H1 (cell line): ENCODE data around the gene TIMM10. TPM values are rescaled to one million over a fixed set of nuclear protein-coding genes. Genes with fewer than 3 reads are reported as not detected.

Source experiments
- CTCF ChIA-PET: fragments of 300-600 bp; sonication (Branson Sonifier 250); formaldehyde crosslinking; loops from one replicate; lab custom pipeline; 2021; ENCODE audit not compliant: partially characterized antibody; lab: Charles Lee
- POLR2A ChIA-PET: fragments of 300-600 bp; sonication (Branson Sonifier 250); formaldehyde crosslinking; loops from one replicate; lab custom pipeline; 2021; ENCODE audit warnings: inconsistent platforms; ENCODE audit not compliant: partially characterized antibody; lab: Charles Lee
- DNase-seq, 2 experiments: peaks; one replicate each; pipeline versions ENCODE4 v3.0.0 to v3.0.0-alpha.2; 2010 to 2022; ENCODE audit warnings: low spot score in 2 of 2, low read depth in 1 of 2, mixed read lengths in 1 of 2
- FAIRE-seq: peaks from 2 replicates; lab custom pipeline; 2011; peaks lifted over from hg19 to GRCh38; lab: Jason Lieb, UNC
- H2AFZ ChIP-seq: 2 replicates; pipeline ENCODE4 v1.8.1; 2012; ENCODE audit warnings: low read length, inconsistent platforms
- H2AK5ac ChIP-seq: 2 replicates; pipeline ENCODE4 v1.6.1; 2013; ENCODE audit warnings: low read depth, low read length
- H2BK120ac ChIP-seq: replicated peaks from 2 replicates; pipeline ENCODE3; 2013; ENCODE audit warnings: low read depth, low read length, inconsistent platforms
- H2BK12ac ChIP-seq: 2 replicates; pipeline ENCODE4 v1.6.1; 2013; ENCODE audit warnings: low read depth, low read length
- H2BK15ac ChIP-seq: 2 replicates; pipeline ENCODE4 v1.6.1; 2013; ENCODE audit warnings: low read length
- H2BK20ac ChIP-seq: 2 replicates; pipeline ENCODE4 v1.6.1; 2013; ENCODE audit warnings: low read length
- H2BK5ac ChIP-seq: 2 replicates; pipeline ENCODE4 v1.6.1; 2013; ENCODE audit warnings: low read depth, low read length
- H3K14ac ChIP-seq: 2 replicates; pipeline ENCODE4 v1.6.1; 2013; ENCODE audit warnings: inconsistent platforms; ENCODE audit not compliant: insufficient read length
- H3K18ac ChIP-seq: 2 replicates; pipeline ENCODE4 v1.6.1; 2013; ENCODE audit warnings: low read length; ENCODE audit errors: extremely low read depth
- H3K23ac ChIP-seq: 2 replicates; pipeline ENCODE4 v1.6.1; 2013; ENCODE audit warnings: inconsistent platforms; ENCODE audit not compliant: insufficient read length
- H3K23me2 ChIP-seq: 2 replicates; pipeline ENCODE4 v1.6.1; 2013; ENCODE audit warnings: low read depth, low read length
- H3K27ac ChIP-seq: 2 replicates; pipeline ENCODE4 v1.6.1; 2011; ENCODE audit warnings: low read depth, low read length, inconsistent platforms
- H3K27me3 ChIP-seq, 4 experiments: replicated peaks in 1 of 4; 1 replicate in 1 of 4; 2 replicates in 3 of 4; pipeline versions ENCODE4 v1.6.1 to v1.8.1; 2011 to 2013; ENCODE audit warnings: low read length in 3 of 4, mild to moderate bottlenecking in 3 of 4, inconsistent platforms in 2 of 4, mixed read lengths in 2 of 4, moderate library complexity in 1 of 4; ENCODE audit not compliant: control insufficient read depth in 3 of 4, insufficient read depth in 3 of 4; ENCODE audit errors: extremely low read depth in 1 of 4
- H3K36me3 ChIP-seq, 4 experiments: 2 replicates each; pipeline versions ENCODE4 v1.6.1 to v1.8.1; 2011 to 2013; ENCODE audit warnings: mild to moderate bottlenecking in 4 of 4, low read length in 3 of 4, moderate library complexity in 2 of 4, control low read depth in 1 of 4, inconsistent platforms in 1 of 4; ENCODE audit not compliant: insufficient read depth in 4 of 4, control insufficient read depth in 2 of 4
- H3K4ac ChIP-seq: replicated peaks from 2 replicates; pipeline ENCODE3; 2013; ENCODE audit warnings: low read length, low read depth, mixed read lengths, inconsistent platforms; ENCODE audit not compliant: insufficient read length
- H3K4me1 ChIP-seq, 4 experiments: replicated peaks in 1 of 4; 1 replicate in 1 of 4; 2 replicates in 3 of 4; pipeline versions ENCODE4 v1.6.1 to v1.8.1; 2011 to 2013; ENCODE audit warnings: low read length in 3 of 4, inconsistent platforms in 2 of 4, mixed read lengths in 1 of 4; ENCODE audit not compliant: insufficient read depth in 4 of 4, control insufficient read depth in 3 of 4
- H3K4me2 ChIP-seq, 2 experiments: 2 replicates each; pipeline versions ENCODE4 v1.6.1 to v1.8.1; 2011 to 2013; ENCODE audit warnings: low read depth in 2 of 2, low read length in 2 of 2, control low read depth in 1 of 2, inconsistent platforms in 1 of 2, mild to moderate bottlenecking in 1 of 2; ENCODE audit not compliant: insufficient read depth in 1 of 2
- H3K4me3 ChIP-seq, 4 experiments: fragments of 200-600, 300-600 bp in 1 of 4; sonication (generic), shearing (Covaris generic), sonication (Bioruptor Twin) in 1 of 4; 2 replicates each; pipeline versions ENCODE4 v1.5.1 to v1.8.1; 2011 to 2016; ENCODE audit warnings: low read length in 4 of 4, low read depth in 3 of 4, control low read depth in 2 of 4, inconsistent platforms in 2 of 4, mild to moderate bottlenecking in 2 of 4, mixed read lengths in 1 of 4, moderate library complexity in 1 of 4; ENCODE audit not compliant: insufficient read depth in 2 of 4; ENCODE audit errors: extremely low read depth in 1 of 4
- H3K56ac ChIP-seq: replicated peaks from 2 replicates; pipeline ENCODE3; 2013; ENCODE audit warnings: low read depth, mild to moderate bottlenecking, mixed read lengths, low read length, inconsistent platforms; ENCODE audit not compliant: insufficient read length
- H3K79me1 ChIP-seq: 2 replicates; pipeline ENCODE4 v1.6.1; 2013; ENCODE audit warnings: low read depth, low read length, control low read depth
- H3K79me2 ChIP-seq, 2 experiments: 2 replicates each; pipeline versions ENCODE4 v1.6.1 to v1.8.1; 2012 to 2013; ENCODE audit warnings: low read length in 2 of 2, mild to moderate bottlenecking in 2 of 2, inconsistent platforms in 1 of 2; ENCODE audit not compliant: insufficient read depth in 2 of 2, control insufficient read depth in 1 of 2
- H3K9ac ChIP-seq, 4 experiments: replicated peaks in 1 of 4; 1 replicate in 1 of 4; 2 replicates in 3 of 4; pipeline versions ENCODE4 v1.6.1 to v1.8.1; 2011 to 2013; ENCODE audit warnings: low read depth in 3 of 4, low read length in 3 of 4, control low read depth in 2 of 4, mild to moderate bottlenecking in 2 of 4, moderate library complexity in 2 of 4, inconsistent platforms in 1 of 4; ENCODE audit errors: extremely low read depth in 1 of 4
- H3K9me3 ChIP-seq, 2 experiments: 2 replicates each; pipeline versions ENCODE4 v1.6.1 to v1.8.1; 2012 to 2013; ENCODE audit warnings: mild to moderate bottlenecking in 2 of 2, moderate library complexity in 2 of 2, control low read depth in 1 of 2, inconsistent platforms in 1 of 2, low read depth in 1 of 2, low read length in 1 of 2, mixed read lengths in 1 of 2; ENCODE audit not compliant: insufficient read depth in 2 of 2
- H4K20me1 ChIP-seq, 2 experiments: replicated peaks in 1 of 2; 2 replicates each; pipeline versions ENCODE3 to v1.8.1; 2011 to 2013; ENCODE audit warnings: inconsistent platforms in 2 of 2, low read length in 2 of 2, mild to moderate bottlenecking in 1 of 2; ENCODE audit not compliant: insufficient read depth in 2 of 2, control insufficient read depth in 1 of 2
- H4K5ac ChIP-seq: 2 replicates; pipeline ENCODE4 v1.6.1; 2013; ENCODE audit warnings: low read length, low read depth, mixed read lengths, inconsistent platforms; ENCODE audit not compliant: insufficient read length
- H4K8ac ChIP-seq: 2 replicates; pipeline ENCODE4 v1.8.0; 2013; ENCODE audit warnings: mild to moderate bottlenecking, moderate library complexity, low read length, inconsistent platforms; ENCODE audit not compliant: insufficient read depth; ENCODE audit errors: extremely low read depth
- H4K91ac ChIP-seq: replicated peaks from 2 replicates; pipeline ENCODE3; 2013; ENCODE audit warnings: low read length, mixed read lengths, inconsistent platforms; ENCODE audit not compliant: insufficient read length
- CREB1 ChIP-seq: IDR thresholded peaks from 2 replicates; pipeline ENCODE4 v1.6.1; 2012; ENCODE audit warnings: inconsistent platforms
- FOSL1 ChIP-seq: IDR thresholded peaks from 2 replicates; pipeline ENCODE4 v1.6.1; 2011; ENCODE audit warnings: mild to moderate bottlenecking, low read depth, low read length, moderate library complexity; ENCODE audit not compliant: insufficient read depth
- HDAC2 ChIP-seq, 2 experiments: fragments of 300-600 bp in 1 of 2; sonication (generic) in 1 of 2; IDR thresholded peaks; 2 replicates each; pipeline ENCODE4 v1.6.1; 2011 to 2012; ENCODE audit warnings: low read depth in 2 of 2, low read length in 2 of 2, mild to moderate bottlenecking in 2 of 2, moderate library complexity in 2 of 2, borderline replicate concordance in 1 of 2, inconsistent platforms in 1 of 2
- KDM5A ChIP-seq: fragments of 200-600 bp; IDR thresholded peaks from 2 replicates; pipeline ENCODE4 v1.7.1; 2012; ENCODE audit warnings: mild to moderate bottlenecking, low read length, inconsistent platforms, mixed read lengths
- MAFK ChIP-seq: IDR thresholded peaks from 2 replicates; pipeline ENCODE4 v1.6.1; 2012; ENCODE audit warnings: low read depth, mild to moderate bottlenecking, improper control_type of control experiment, low read length
- NANOG ChIP-seq: IDR thresholded peaks from 2 replicates; pipeline ENCODE4 v1.6.1; 2011; ENCODE audit warnings: low read length, low read depth, mild to moderate bottlenecking, inconsistent platforms; ENCODE audit not compliant: insufficient read depth, poor library complexity, severe bottlenecking
- RXRA ChIP-seq: IDR thresholded peaks from 2 replicates; pipeline ENCODE4 v1.6.1; 2011; ENCODE audit warnings: low read depth, mild to moderate bottlenecking, low read length, moderate library complexity; ENCODE audit not compliant: insufficient read depth
- SIX5 ChIP-seq: IDR thresholded peaks from 2 replicates; pipeline ENCODE4 v1.6.1; 2011; ENCODE audit warnings: mild to moderate bottlenecking, low read depth, low read length
- SP1 ChIP-seq: IDR thresholded peaks from 2 replicates; pipeline ENCODE4 v1.6.1; 2011; ENCODE audit warnings: low read depth, low read length
- SP4 ChIP-seq: IDR thresholded peaks from 2 replicates; pipeline ENCODE4 v1.6.1; 2012; ENCODE audit warnings: low read length, inconsistent platforms
- TAF7 ChIP-seq: optimal IDR thresholded peaks from 2 replicates; pipeline ENCODE3; 2011; ENCODE audit warnings: low read depth, mild to moderate bottlenecking, inconsistent platforms, low read length, moderate library complexity, borderline replicate concordance
- TCF12 ChIP-seq: IDR thresholded peaks from 2 replicates; pipeline ENCODE4 v1.6.1; 2011; ENCODE audit warnings: low read depth, mild to moderate bottlenecking, low read length
- ZNF274 ChIP-seq: IDR thresholded peaks from 2 replicates; pipeline ENCODE4 v1.7.0; 2012; ENCODE audit warnings: low read length, borderline replicate concordance; ENCODE audit errors: extremely low read depth
- WGBS, 2 experiments: shearing (Covaris generic) in 1 of 2; methylation state at CpG; one replicate each; pipeline versions ENCODE4 v1.1.6 to v1.1.7; 2013 to 2015; ENCODE audit warnings: low lambda C conversion rate in 2 of 2, mixed read lengths in 2 of 2, inconsistent platforms in 1 of 2, low coverage in 1 of 2, missing lambda C conversion rate in 1 of 2; ENCODE audit not compliant: insufficient replicate concordance in 2 of 2, insufficient coverage in 1 of 2, insufficient read length in 1 of 2; ENCODE audit errors: extremely low coverage in 1 of 2, missing lambda C conversion rate in 1 of 2; 5-methylcytosine and 5-hydroxymethylcytosine counted together
- polyA plus RNA-seq, 7 experiments: library from polyadenylated mRNA; depleted of rRNA in 3 of 7; stranded (reverse) in 5 of 7; unstranded in 2 of 7; fragments of >200 nt in 5 of 7; fragments of 200-250 nt in 2 of 7; gene quantifications; 1 replicate in 5 of 7; 2 replicates in 1 of 7; 4 replicates in 1 of 7; pipeline versions ENCODE4 v1.2.1 to v1.2.3, GENCODE V29; 2011 to 2013; ENCODE audit warnings: missing spikeins in 2 of 7, mixed read lengths in 2 of 7
- total RNA-seq: library from RNA; stranded (reverse); fragmentation: NEBNext Ultra II Directional; extraction: Animal tissue kit (Norgen Biotek cat#: 25700); gene quantifications from 2 replicates; pipeline ENCODE4 v1.2.1, GENCODE V29; 2021

The TIMM10 gene
- total and polyA plus RNA-seq, 2 of the 8 experiments (the other 6 are each of a cell fraction or from before 2014, with no cell fraction given): 117 to 227 TPM

- Histone ChIP-seq H3K14ac (no peak overlapping the region), H2BK12ac (no peak overlapping the region), H3K4me3 (no peak overlapping the region), H3K4me1 (peaks cover 2 to 17% (median 6%) of the 10 kb centered on the region in 4 experiments), H2BK20ac (no peak overlapping the region), H3K79me1 (no peaks in the 10 kb centered on the region), H3K56ac (no peak overlapping the region), H3K36me3 (peaks cover 0 to 9% (median 1%) of the 10 kb centered on the region in 4 experiments; a peak in 3 of 8 replicates), H2BK15ac (no peak overlapping the region), H4K20me1 (peaks cover under 1 to 2% of the 10 kb centered on the region in 2 experiments), H4K8ac (no peak overlapping the region), H4K91ac (no peak overlapping the region), H3K4me2 (no peak overlapping the region; a peak in 1 of 4 replicates), H3K23ac (no peak overlapping the region), H3K79me2 (no peaks in the 10 kb centered on the region), H3K4ac (no peak overlapping the region), H3K9ac (no peak overlapping the region), H2BK5ac (no peak overlapping the region), H2BK120ac (no peak overlapping the region), H3K27ac (no peak overlapping the region), H3K27me3 (peaks cover 0 to 13% (median 10%) of the 10 kb centered on the region in 4 experiments; a peak in 5 of 7 replicates), H3K9me3 (no peaks in the 10 kb centered on the region), H3K18ac (no peak overlapping the region), H4K5ac (no peak overlapping the region), H3K23me2 (peaks cover 8% of the 10 kb centered on the region; the same call in 1 of the 2 replicates), H2AK5ac (no peak overlapping the region), H2AFZ (no peak overlapping the region)
- POLR2A ChIA-PET: interaction anchor here (0.7 to 11.2 kb wide), 13 partner anchors 9 to 158 kb away, joined by 3 to 141 read pairs (median 7); partner anchors contain the start of genes RTN4RL2, SLC43A1 and TNKS1BP1
- 90% methylated on average over 7 of the region's 7 CpGs; no CpG with 5 or more reads in 1 of the 2 experiments for WGBS, 2 experiments
- TF ChIP-seq FOSL1: no peak
- TF ChIP-seq MAFK: no peak
- no peak for TF ChIP-seq TCF12
- no peak for TF ChIP-seq KDM5A
- no peak for TF ChIP-seq ZNF274
- no peak for TF ChIP-seq HDAC2 (IDR thresholded peaks at IDR 0.05; ENCODE audit: borderline replicate concordance in 1 of 2, low read depth in 2 of 2, low read length in 2 of 2)
- no peak for TF ChIP-seq SP4
- TF ChIP-seq CREB1: no peak
- TF ChIP-seq SP1: no peak
- TF ChIP-seq SIX5: no peak
- no peak for TF ChIP-seq TAF7
- TF ChIP-seq RXRA: no peak
- no peak for TF ChIP-seq NANOG
- CTCF ChIA-PET: interaction anchor here (0.6 to 33.7 kb wide), 22 partner anchors 9 to 226 kb away, joined by 3 to 1146 read pairs (median 4); partner anchors contain the start of genes RTN4RL2, SLC43A1, SMTNL1 and TIMM10
- FAIRE-seq: no peak
- DNase-seq: no peak
Observed at GRCh38 chr11:57484141-57484710, 46.3 kb downstream of the TIMM10 start.
